A673 (cell line): Measurements from ENCODE around the gene BPIFA2. TPM values are rescaled to one million over a fixed set of nuclear protein-coding genes. Genes with fewer than 3 reads are reported as not detected.

ENCODE experiments used
- BruUV-seq: library from RNA; stranded (reverse); fragments of 400-500 nt; replicated peaks from 2 replicates; lab custom pipeline; 2021; lab: Mats Ljungman, UMichigan
- CTCF ChIA-PET: fragments of 300-600 bp; sonication (Branson Sonifier 250); formaldehyde crosslinking; loops from one replicate; lab custom pipeline; 2022; ENCODE audit warnings: antibody characterized with exemption; lab: Charles Lee
- POLR2A ChIA-PET: fragments of 300-600 bp; sonication (Branson Sonifier 250); formaldehyde crosslinking; loops from one replicate; lab custom pipeline; 2022; ENCODE audit warnings: antibody characterized with exemption; ENCODE audit not compliant: low non-redundant PET; lab: Charles Lee
- DNase-seq: peaks from one replicate; pipeline ENCODE4 v3.0.0-alpha.2; 2015; ENCODE audit warnings: low spot score
- H3K27ac ChIP-seq: fragments of 200-600 bp; sonication (generic); 2 replicates; pipeline ENCODE4 v1.5.1; 2016; ENCODE audit warnings: mixed run types, low read depth, mild to moderate bottlenecking, mixed read lengths, antibody characterized with exemption, low read length; ENCODE audit not compliant: poor library complexity, severe bottlenecking
- H3K27me3 ChIP-seq: fragments of 200-600 bp; sonication (generic); replicated peaks from 2 replicates; pipeline ENCODE4 v1.6.1; 2017; ENCODE audit warnings: mixed run types, low read depth, mild to moderate bottlenecking, mixed read lengths, antibody characterized with exemption, low read length; ENCODE audit not compliant: insufficient read depth, poor library complexity
- H3K36me3 ChIP-seq: fragments of 200-600 bp; sonication (generic); 2 replicates; pipeline ENCODE4 v1.6.1; 2016; ENCODE audit warnings: mixed run types, mild to moderate bottlenecking, mixed read lengths, antibody characterized with exemption, low read length; ENCODE audit not compliant: insufficient read depth, poor library complexity, severe bottlenecking
- H3K4me1 ChIP-seq: fragments of 200-600 bp; sonication (generic); 2 replicates; pipeline ENCODE4 v1.6.1; 2017; ENCODE audit warnings: mixed run types, mild to moderate bottlenecking, mixed read lengths, antibody characterized with exemption, low read length; ENCODE audit not compliant: insufficient read depth, poor library complexity, severe bottlenecking
- H3K4me3 ChIP-seq: fragments of 200-600 bp; sonication (generic); 2 replicates; pipeline ENCODE4 v1.5.1; 2016; ENCODE audit warnings: low read depth, mixed run types, mild to moderate bottlenecking, mixed read lengths, low read length; ENCODE audit not compliant: poor library complexity, severe bottlenecking
- H3K9me3 ChIP-seq: fragments of 200-600 bp; sonication (generic); 2 replicates; pipeline ENCODE4 v1.6.1; 2016; ENCODE audit warnings: mixed run types, low read depth, mild to moderate bottlenecking, mixed read lengths, antibody characterized with exemption, low read length; ENCODE audit not compliant: poor library complexity, severe bottlenecking
- EZH2 ChIP-seq: fragments of 200-600 bp; sonication (generic); IDR thresholded peaks from 2 replicates; pipeline ENCODE4 v1.6.1; 2017; ENCODE audit warnings: borderline replicate concordance, low read depth, mild to moderate bottlenecking, mixed read lengths, antibody characterized with exemption, low read length; ENCODE audit not compliant: poor library complexity, severe bottlenecking
- intact Hi-C: fragments of 100-400 bp; cut with micrococcal nuclease; formaldehyde crosslinking; loops from one replicate; pipeline ENCODE4 v1.10.0; 2022; ENCODE audit not compliant: unreplicated experiment
- total RNA-seq: library from RNA; stranded (reverse); gene quantifications from 2 replicates; pipeline ENCODE4 v1.2.3, GENCODE V29; 2021
- TF ChIP-seq, protein P1 (sequence below): fragments of 300-800, 200-600 bp; sonication (generic); conservative IDR thresholded peaks from 2 replicates; pipeline ENCODE4 v1.5.1; 2017; ENCODE audit warnings: low read depth, mild to moderate bottlenecking, antibody characterized with exemption, low read length, moderate library complexity, mixed read lengths

The BPIFA2 gene
- total RNA-seq, 1 experiment from 2014 or later = not detected

DNA sequence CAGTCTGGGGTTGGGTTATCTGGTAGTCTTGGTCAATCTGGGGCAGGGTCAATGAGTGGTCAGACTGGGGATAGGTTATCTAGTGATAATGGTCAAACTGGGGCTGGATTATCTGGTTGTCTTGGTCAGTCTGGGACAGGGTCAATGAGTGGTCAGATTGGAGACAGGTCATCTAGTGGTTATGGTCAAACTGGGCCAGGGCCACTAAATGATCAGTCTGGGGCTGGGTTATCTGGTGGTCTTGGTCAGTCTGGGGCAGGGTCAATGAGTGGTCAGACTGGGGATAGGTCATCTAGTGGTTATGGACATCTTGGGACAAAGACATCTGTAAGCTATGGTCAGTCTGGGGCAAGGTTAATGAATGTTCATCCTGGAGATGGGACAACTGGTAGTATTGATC lies 28.5 kb upstream of the BPIFA2 start:
- CTCF ChIA-PET = no interaction called here
- Histone ChIP-seq H3K4me3 (no peak overlapping the region), H3K9me3 (no peaks in the 10 kb centered on the region), H3K27ac (no peak overlapping the region), H3K4me1 (no peaks in the 10 kb centered on the region), H3K27me3 (peaks cover 2% of the 10 kb centered on the region), H3K36me3 (no peaks in the 10 kb centered on the region)
- intact Hi-C loops = no loop called here
- POLR2A ChIA-PET = no interaction called here
- no peak for TF ChIP-seq EZH2
- TF ChIP-seq, protein P1, sequence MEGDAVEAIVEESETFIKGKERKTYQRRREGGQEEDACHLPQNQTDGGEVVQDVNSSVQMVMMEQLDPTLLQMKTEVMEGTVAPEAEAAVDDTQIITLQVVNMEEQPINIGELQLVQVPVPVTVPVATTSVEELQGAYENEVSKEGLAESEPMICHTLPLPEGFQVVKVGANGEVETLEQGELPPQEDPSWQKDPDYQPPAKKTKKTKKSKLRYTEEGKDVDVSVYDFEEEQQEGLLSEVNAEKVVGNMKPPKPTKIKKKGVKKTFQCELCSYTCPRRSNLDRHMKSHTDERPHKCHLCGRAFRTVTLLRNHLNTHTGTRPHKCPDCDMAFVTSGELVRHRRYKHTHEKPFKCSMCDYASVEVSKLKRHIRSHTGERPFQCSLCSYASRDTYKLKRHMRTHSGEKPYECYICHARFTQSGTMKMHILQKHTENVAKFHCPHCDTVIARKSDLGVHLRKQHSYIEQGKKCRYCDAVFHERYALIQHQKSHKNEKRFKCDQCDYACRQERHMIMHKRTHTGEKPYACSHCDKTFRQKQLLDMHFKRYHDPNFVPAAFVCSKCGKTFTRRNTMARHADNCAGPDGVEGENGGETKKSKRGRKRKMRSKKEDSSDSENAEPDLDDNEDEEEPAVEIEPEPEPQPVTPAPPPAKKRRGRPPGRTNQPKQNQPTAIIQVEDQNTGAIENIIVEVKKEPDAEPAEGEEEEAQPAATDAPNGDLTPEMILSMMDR = no peak
- no peak for DNase-seq
- no TSS peak for BruUV-seq

DNA sequence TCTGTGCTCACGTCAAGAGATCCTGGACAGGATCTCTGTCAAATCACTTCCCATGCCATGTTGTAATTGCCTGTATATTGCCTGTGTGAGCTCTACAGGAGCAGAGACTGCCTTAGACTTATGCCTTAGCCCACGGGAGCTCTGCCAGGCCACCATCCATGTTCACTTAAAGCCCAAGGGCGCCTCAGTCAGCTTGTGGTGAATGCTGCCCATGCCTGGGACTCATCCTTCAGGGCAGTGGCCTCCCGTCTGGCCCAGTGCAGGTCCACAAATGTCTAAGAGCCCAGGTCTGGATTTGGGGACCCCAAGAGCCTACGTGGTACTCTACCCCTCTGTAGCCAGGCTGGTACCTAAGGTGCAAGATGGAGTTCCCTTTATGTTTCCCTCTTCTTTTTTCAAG lies 22.4 kb upstream of the BPIFA2 start:
- ChIA-PET CTCF (no interaction called here), POLR2A (no interaction called here)
- H3K4me1 ChIP-seq = no peaks in the 10 kb centered on the region
- intact Hi-C loops = no loop called here
- no peak overlapping the region for H3K27ac ChIP-seq
- TF ChIP-seq, protein P1 = no peak
- no peak for TF ChIP-seq EZH2
- BruUV-seq = no TSS peak
- H3K36me3 ChIP-seq = no peaks in the 10 kb centered on the region
- peaks cover 11% of the 10 kb centered on the region for H3K27me3 ChIP-seq
- DNase-seq = no peak
- H3K4me3 ChIP-seq = no peak overlapping the region
- no peaks in the 10 kb centered on the region for H3K9me3 ChIP-seq

DNA sequence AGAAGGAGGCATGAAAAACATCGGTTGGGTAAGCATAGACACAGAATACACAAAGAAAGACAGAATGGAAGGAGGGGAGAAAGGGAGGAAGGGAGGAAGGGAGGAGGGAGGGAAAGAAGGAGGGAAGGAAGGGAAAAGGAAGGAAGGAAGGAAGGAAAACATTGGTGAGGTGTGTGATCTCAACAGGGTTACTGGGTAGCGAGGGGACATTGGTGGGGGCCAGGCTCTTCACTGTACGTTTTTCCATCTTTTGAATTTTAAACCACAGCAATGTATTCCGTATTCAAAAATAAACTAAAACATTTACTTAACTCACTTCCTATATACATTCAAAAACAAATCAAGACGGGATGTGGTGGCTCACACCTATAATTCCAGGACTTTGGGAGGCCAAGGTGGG lies 20.7 kb upstream of the BPIFA2 start:
- H3K4me1 ChIP-seq = no peaks in the 10 kb centered on the region
- no peak overlapping the region for H3K27ac ChIP-seq
- H3K36me3 ChIP-seq = no peaks in the 10 kb centered on the region
- no TSS peak for BruUV-seq
- ChIA-PET POLR2A (no interaction called here), CTCF (no interaction called here)
- no peaks in the 10 kb centered on the region for H3K9me3 ChIP-seq
- no peak overlapping the region for H3K4me3 ChIP-seq
- intact Hi-C loops = no loop called here
- DNase-seq = no peak
- TF ChIP-seq, protein P1 = no peak
- no peak for TF ChIP-seq EZH2
- H3K27me3 ChIP-seq = peaks cover 25% of the 10 kb centered on the region
